ENCODE results near the gene TUBA1B. TPM values are rescaled to one million over a fixed set of nuclear protein-coding genes. Genes with fewer than 3 reads are reported as not detected.

TUBA1B gene
- total and polyA plus RNA-seq, 2 of the 13 experiments (the other 11 are each of a cell fraction or from before 2014, with no cell fraction given), result 1,275 to 1,353 TPM

- TF ChIP-seq ZHX1 (CRISPR knock-in tag; IDR thresholded peaks at IDR 0.05; ENCODE audit: low read depth) (no peak), KLF9 (CRISPR knock-in tag; IDR thresholded peaks at IDR 0.05; ENCODE audit: low read depth) (no peak), HNF4G (IDR thresholded peaks at IDR 0.05; ENCODE audit: borderline replicate concordance, low read depth, low read length) (no peak), HNF4G (CRISPR knock-in tag; IDR thresholded peaks at IDR 0.05; ENCODE audit: borderline replicate concordance, low read depth) (no peak), ETV6 (CRISPR knock-in tag; conservative IDR thresholded peaks at IDR 0.05) (no peak), ZNF253 (CRISPR knock-in tag; IDR thresholded peaks at IDR 0.05; ENCODE audit: borderline replicate concordance) (no peak)
- TF ChIP-seq, protein P1, sequence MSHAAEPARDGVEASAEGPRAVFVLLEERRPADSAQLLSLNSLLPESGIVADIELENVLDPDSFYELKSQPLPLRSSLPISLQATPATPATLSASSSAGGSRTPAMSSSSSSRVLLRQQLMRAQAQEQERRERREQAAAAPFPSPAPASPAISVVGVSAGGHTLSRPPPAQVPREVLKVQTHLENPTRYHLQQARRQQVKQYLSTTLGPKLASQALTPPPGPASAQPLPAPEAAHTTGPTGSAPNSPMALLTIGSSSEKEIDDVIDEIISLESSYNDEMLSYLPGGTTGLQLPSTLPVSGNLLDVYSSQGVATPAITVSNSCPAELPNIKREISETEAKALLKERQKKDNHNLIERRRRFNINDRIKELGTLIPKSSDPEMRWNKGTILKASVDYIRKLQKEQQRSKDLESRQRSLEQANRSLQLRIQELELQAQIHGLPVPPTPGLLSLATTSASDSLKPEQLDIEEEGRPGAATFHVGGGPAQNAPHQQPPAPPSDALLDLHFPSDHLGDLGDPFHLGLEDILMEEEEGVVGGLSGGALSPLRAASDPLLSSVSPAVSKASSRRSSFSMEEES (CRISPR knock-in tag; IDR thresholded peaks at IDR 0.05), result no peak
- TF ChIP-seq, protein P2, sequence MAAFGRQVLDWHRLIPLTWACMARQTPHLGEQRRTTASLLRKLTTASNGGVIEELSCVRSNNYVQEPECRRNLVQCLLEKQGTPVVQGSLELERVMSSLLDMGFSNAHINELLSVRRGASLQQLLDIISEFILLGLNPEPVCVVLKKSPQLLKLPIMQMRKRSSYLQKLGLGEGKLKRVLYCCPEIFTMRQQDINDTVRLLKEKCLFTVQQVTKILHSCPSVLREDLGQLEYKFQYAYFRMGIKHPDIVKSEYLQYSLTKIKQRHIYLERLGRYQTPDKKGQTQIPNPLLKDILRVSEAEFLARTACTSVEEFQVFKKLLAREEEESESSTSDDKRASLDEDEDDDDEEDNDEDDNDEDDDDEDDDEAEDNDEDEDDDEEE (CRISPR knock-in tag; IDR thresholded peaks at IDR 0.05), result no peak
Observed at GRCh38 chr12:49133590-49133989, 2.4 kb upstream of the TUBA1B start (continued).
